T-cell (primary cell): ENCODE measurements around the gene ADGRB3. TPM values are rescaled to one million over a fixed set of nuclear protein-coding genes. Genes with fewer than 3 reads are reported as not detected.

Experiments used
- ATAC-seq, 4 experiments: fragments of 200-7000 bp in 3 of 4; fragments of 150-1000 bp in 1 of 4; cut with Tn5 transposase; replicated peaks in 1 of 4; 1 replicate in 3 of 4; 2 replicates in 1 of 4; pipeline ENCODE4 v1.10.0; 2021; ENCODE audit warnings: moderate library complexity in 3 of 4, mild to moderate bottlenecking in 2 of 4, moderate number of reproducible peaks in 1 of 4
- CTCF ChIA-PET, 2 donors: fragments of 300-600 bp; sonication (Branson Sonifier 250); formaldehyde crosslinking; loops; one replicate each; lab custom pipeline; 2022; ENCODE audit warnings: antibody characterized with exemption in 2 of 2; lab: Charles Lee
- POLR2A ChIA-PET, 2 donors: fragments of 300-600 bp; sonication (Branson Sonifier 250); formaldehyde crosslinking; loops; one replicate each; lab custom pipeline; 2022; ENCODE audit warnings: antibody characterized with exemption in 2 of 2; lab: Charles Lee
- DNase-seq, 35 experiments: peaks; one replicate each; pipeline versions ENCODE4 v3.0.0 to v3.0.0-alpha.2; 2013 to 2023
- H3K27ac ChIP-seq: one replicate; pipeline ENCODE4 v1.5.1; 2013; ENCODE audit warnings: low read length
- H3K27me3 ChIP-seq, 2 experiments: replicated peaks in 1 of 2; 1 replicate in 1 of 2; 2 replicates in 1 of 2; pipeline versions ENCODE4 v1.6.1 to v1.7.0; 2013; ENCODE audit warnings: low read length in 1 of 2, mixed read lengths in 1 of 2; ENCODE audit not compliant: control insufficient read depth in 2 of 2, insufficient read depth in 2 of 2; ENCODE audit errors: extremely low read depth in 1 of 2
- H3K36me3 ChIP-seq, 2 donors: 1 replicate in 1 of 2; 2 replicates in 1 of 2; pipeline versions ENCODE4 v1.6.1 to v1.7.0; 2013; ENCODE audit warnings: low read length in 1 of 2; ENCODE audit not compliant: control insufficient read depth in 2 of 2, insufficient read depth in 1 of 2; ENCODE audit errors: extremely low read depth in 1 of 2
- H3K4me1 ChIP-seq, 2 experiments: 1 replicate in 1 of 2; 2 replicates in 1 of 2; pipeline versions ENCODE4 v1.6.1 to v1.7.0; 2013; ENCODE audit warnings: low read length in 2 of 2, mixed read lengths in 1 of 2; ENCODE audit not compliant: insufficient read depth in 2 of 2, control insufficient read depth in 1 of 2; ENCODE audit errors: extremely low read depth in 1 of 2
- H3K4me3 ChIP-seq, 2 donors: 1 replicate in 1 of 2; 2 replicates in 1 of 2; pipeline versions ENCODE4 v1.5.1 to v1.7.0; 2013; ENCODE audit warnings: mild to moderate bottlenecking in 2 of 2, low read length in 1 of 2, moderate library complexity in 1 of 2; ENCODE audit not compliant: control insufficient read depth in 1 of 2; ENCODE audit errors: extremely low read depth in 1 of 2
- H3K9me3 ChIP-seq: 2 replicates; pipeline ENCODE4 v1.7.0; 2013
- H3K27ac Mint-ChIP-seq, 2 donors: one replicate each; pipeline ENCODE4 v1.8.0; 2020 to 2021; ENCODE audit warnings: mild to moderate bottlenecking in 2 of 2, mixed read lengths in 2 of 2
- H3K27me3 Mint-ChIP-seq, 2 donors: one replicate each; pipeline ENCODE4 v1.8.0; 2021 to 2022; ENCODE audit warnings: mixed read lengths in 2 of 2
- H3K36me3 Mint-ChIP-seq: one replicate; pipeline ENCODE4 v1.8.0; 2021; ENCODE audit warnings: mixed read lengths
- H3K4me1 Mint-ChIP-seq, 3 donors: one replicate each; pipeline ENCODE4 v1.8.0; 2020 to 2022; ENCODE audit warnings: mixed read lengths in 3 of 3, mild to moderate bottlenecking in 1 of 3
- H3K4me3 Mint-ChIP-seq, 3 donors: one replicate each; pipeline ENCODE4 v1.8.0; 2020 to 2022; ENCODE audit warnings: mild to moderate bottlenecking in 3 of 3, mixed read lengths in 3 of 3, moderate library complexity in 3 of 3
- H3K9me3 Mint-ChIP-seq, 3 donors: one replicate each; pipeline ENCODE4 v1.8.0; 2020 to 2022; ENCODE audit warnings: mixed read lengths in 3 of 3
- WGBS: methylation state at CpG from one replicate; pipeline ENCODE4 v1.1.5; 2013; ENCODE audit warnings: missing lambda C conversion rate; ENCODE audit not compliant: insufficient coverage; 5-methylcytosine and 5-hydroxymethylcytosine counted together
- total RNA-seq, 35 experiments: library from RNA in 6 of 35; stranded (reverse) in 6 of 35; fragments of 120-200 nt in 1 of 35; gene quantifications; one replicate each; pipeline versions ENCODE4 v1.2.1 to v1.2.4 and lab custom pipeline; 2013 to 2026

The ADGRB3 gene
- total RNA-seq, 5 donors from 2014 or later (not counting 1 experiment from before 2014, with no cell fraction given), result not detected

DNA sequence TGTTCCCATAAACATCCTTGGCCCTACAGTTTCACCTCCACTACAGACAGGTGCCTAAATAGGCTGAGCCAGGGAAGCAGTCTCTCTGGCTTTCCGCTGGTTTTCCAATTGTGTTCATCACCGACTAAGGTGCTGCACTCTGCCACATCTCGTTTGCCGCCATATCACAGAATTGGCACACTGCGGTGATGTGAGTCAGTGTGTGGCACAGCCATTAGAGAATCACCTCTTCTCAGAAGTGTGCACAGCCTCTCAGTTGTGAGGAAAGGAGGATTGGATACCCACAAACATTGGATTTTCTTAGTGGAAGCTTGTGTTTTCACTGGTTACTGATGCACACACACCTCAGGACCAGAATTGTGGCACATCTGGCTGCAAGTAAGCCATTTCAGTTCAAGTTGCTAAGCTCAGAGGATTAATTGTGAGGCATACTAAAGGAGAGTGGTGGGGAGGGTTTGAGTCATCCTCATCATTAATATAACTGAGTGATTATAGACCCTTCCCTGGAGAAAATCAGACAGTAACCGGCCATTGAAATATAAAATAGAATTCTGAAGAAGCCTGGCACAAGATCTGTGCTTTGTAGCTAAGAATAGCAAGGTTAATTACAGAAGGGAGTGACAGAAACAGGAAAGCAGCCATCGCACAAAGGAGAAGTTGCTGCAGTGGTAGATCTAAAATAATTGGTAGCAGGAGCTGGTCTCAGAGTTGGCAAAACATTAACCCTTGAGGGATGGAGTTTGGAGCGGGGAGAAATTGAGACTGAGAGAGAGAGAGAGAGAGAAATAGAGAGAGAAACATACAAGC lies 654.8 kb downstream of the ADGRB3 start:
- ATAC-seq (no peak), DNase-seq (no peak)
- Histone ChIP-seq H3K4me3 (no peak overlapping the region), H3K4me1 (no peaks in the 10 kb centered on the region), H3K27me3 (no peaks in the 10 kb centered on the region), H3K36me3 (no peaks in the 10 kb centered on the region), H3K9me3 (no peaks in the 10 kb centered on the region), H3K27ac (no peak overlapping the region)
- no peak overlapping the region for H3K4me3 Mint-ChIP-seq
- ChIA-PET POLR2A (no interaction called here), CTCF (no interaction called here)
- H3K27me3 Mint-ChIP-seq, result no peaks in the 10 kb centered on the region
- H3K27ac Mint-ChIP-seq, result no peak overlapping the region
- H3K9me3 Mint-ChIP-seq, result peaks cover 0 to 4% (median 0%) of the 10 kb centered on the region in 3 donors
- no peaks in the 10 kb centered on the region for H3K36me3 Mint-ChIP-seq
- H3K4me1 Mint-ChIP-seq, result no peaks in the 10 kb centered on the region
- 60% methylated on average over 5 of the region's 8 CpGs for WGBS

DNA sequence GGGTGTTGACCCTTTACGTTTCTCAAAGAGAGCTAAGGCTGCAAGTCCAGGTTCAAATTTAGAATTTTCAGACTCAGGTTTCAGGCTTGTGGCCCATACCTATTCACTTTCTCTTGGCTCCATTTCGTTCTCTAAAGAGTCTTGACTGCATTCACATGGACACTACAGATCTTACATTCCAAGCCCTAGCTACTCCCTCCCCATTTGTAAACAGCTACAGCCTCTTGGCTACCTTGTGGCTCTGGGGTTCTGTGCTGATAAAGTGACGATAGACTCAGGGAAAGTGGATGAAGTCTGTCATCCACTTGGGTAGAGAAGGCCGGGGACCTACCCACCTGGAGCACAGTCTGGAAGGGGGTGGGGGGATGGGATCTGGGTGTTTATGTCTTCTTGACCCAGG lies 658.4 kb downstream of the ADGRB3 start:
- DNase-seq (no peak), ATAC-seq (no peak)
- no peak overlapping the region for H3K4me3 Mint-ChIP-seq
- 60% methylated on average over 4 of the region's 4 CpGs for WGBS
- Histone ChIP-seq H3K9me3 (no peaks in the 10 kb centered on the region), H3K36me3 (no peaks in the 10 kb centered on the region), H3K4me1 (no peaks in the 10 kb centered on the region), H3K27ac (no peak overlapping the region), H3K27me3 (no peaks in the 10 kb centered on the region), H3K4me3 (no peak overlapping the region)
- no peaks in the 10 kb centered on the region for H3K27me3 Mint-ChIP-seq
- H3K36me3 Mint-ChIP-seq, result no peaks in the 10 kb centered on the region
- H3K4me1 Mint-ChIP-seq, result no peaks in the 10 kb centered on the region
- POLR2A ChIA-PET, result no interaction called here
- H3K27ac Mint-ChIP-seq, result no peak overlapping the region
- CTCF ChIA-PET, result no interaction called here
- peaks cover 0 to 9% (median 0%) of the 10 kb centered on the region in 3 donors for H3K9me3 Mint-ChIP-seq

DNA sequence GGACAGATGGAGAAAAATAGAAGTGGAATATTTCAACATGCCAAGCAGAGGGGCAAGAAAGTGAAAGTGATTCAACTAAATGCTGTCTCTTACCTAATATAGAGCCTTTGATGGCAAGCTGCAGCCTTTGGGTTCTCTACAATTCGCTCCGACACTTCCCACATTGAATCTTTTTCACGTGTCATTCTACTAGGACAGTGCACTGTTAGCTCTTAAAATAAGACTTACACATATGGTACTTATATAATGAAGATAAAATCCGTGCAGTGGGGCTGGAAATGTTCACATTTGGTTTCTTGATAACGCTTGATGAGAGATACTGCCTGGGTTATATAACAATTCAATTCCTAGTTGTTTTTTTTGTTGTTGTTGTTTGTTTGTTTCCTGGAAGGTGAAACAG lies 659.3 kb downstream of the ADGRB3 start:
- no peaks in the 10 kb centered on the region for H3K27me3 Mint-ChIP-seq
- H3K4me3 ChIP-seq, result no peak overlapping the region
- no peaks in the 10 kb centered on the region for H3K4me1 Mint-ChIP-seq
- no peak overlapping the region for H3K4me3 Mint-ChIP-seq
- ATAC-seq (no peak), DNase-seq (no peak)
- no peaks in the 10 kb centered on the region for H3K36me3 Mint-ChIP-seq
- ChIA-PET POLR2A (no interaction called here), CTCF (no interaction called here)
- no peak overlapping the region for H3K27ac ChIP-seq
- H3K27me3 ChIP-seq, result no peaks in the 10 kb centered on the region
- H3K9me3 ChIP-seq, result no peaks in the 10 kb centered on the region
- WGBS, result no CpG with 5 or more reads among the region's 5 CpGs
- no peak overlapping the region for H3K27ac Mint-ChIP-seq
- peaks cover 0 to 6% (median 5%) of the 10 kb centered on the region in 3 donors for H3K9me3 Mint-ChIP-seq
- no peaks in the 10 kb centered on the region for H3K4me1 ChIP-seq
- no peaks in the 10 kb centered on the region for H3K36me3 ChIP-seq

DNA sequence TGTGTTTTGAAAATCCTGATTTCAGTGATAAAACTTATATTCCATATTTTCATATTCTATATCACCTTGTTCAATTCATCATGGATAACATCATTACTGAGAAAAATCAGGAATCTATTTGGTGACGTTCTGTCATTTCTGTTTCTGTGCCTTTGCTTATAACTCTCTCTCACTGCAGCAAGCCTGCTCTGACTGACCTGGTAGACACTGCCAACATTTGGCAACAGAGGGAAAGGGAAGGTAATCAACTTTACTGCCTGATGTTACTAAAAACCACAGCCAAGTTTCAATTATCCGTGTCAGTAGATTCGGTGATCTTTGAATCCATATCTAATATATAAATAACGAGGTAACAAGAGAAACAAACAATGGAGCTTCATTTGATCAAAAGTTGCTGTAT lies 659.8 kb downstream of the ADGRB3 start:
- no CpG with 5 or more reads among the region's 4 CpGs for WGBS
- no peaks in the 10 kb centered on the region for H3K27me3 ChIP-seq
- Mint-ChIP-seq H3K9me3 (peaks cover 0 to 6% (median 5%) of the 10 kb centered on the region in 3 donors), H3K27ac (no peak overlapping the region), H3K4me1 (no peaks in the 10 kb centered on the region), H3K36me3 (no peaks in the 10 kb centered on the region), H3K4me3 (no peak overlapping the region), H3K27me3 (no peaks in the 10 kb centered on the region)
- no peaks in the 10 kb centered on the region for H3K4me1 ChIP-seq
- H3K9me3 ChIP-seq, result no peaks in the 10 kb centered on the region
- no peak overlapping the region for H3K4me3 ChIP-seq
- no peak overlapping the region for H3K27ac ChIP-seq
- ChIA-PET POLR2A (no interaction called here), CTCF (no interaction called here)
- DNase-seq (no peak), ATAC-seq (no peak)
- H3K36me3 ChIP-seq, result no peaks in the 10 kb centered on the region

DNA sequence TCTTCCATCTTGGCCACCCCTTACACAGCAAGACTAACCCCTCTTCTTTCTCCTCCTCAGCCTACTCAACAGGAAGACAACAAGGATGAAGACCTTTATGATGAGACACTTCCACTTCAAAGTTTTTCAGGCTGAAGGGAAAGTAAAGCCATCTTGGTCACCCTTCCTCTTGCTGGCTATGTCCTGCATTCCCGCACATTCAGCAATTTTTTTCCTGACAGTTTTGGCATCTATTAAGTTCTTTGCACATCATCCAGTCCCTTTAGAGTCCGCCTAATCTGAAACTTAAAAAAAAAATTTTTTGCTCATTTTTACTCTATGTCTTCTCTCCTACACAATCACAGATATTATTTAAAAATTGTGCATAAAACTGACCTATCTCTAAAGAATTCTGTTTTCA lies 668.3 kb downstream of the ADGRB3 start:
- no peaks in the 10 kb centered on the region for H3K4me1 ChIP-seq
- no peaks in the 10 kb centered on the region for H3K36me3 ChIP-seq
- ATAC-seq (no peak), DNase-seq (no peak)
- 90% methylated on average over 2 of the region's 2 CpGs for WGBS
- POLR2A ChIA-PET, result no interaction called here
- H3K27ac ChIP-seq, result no peak overlapping the region
- no peak overlapping the region for H3K27ac Mint-ChIP-seq
- H3K9me3 Mint-ChIP-seq, result peaks cover 8 to 10% (median 9%) of the 10 kb centered on the region in 3 donors
- no peak overlapping the region for H3K4me3 ChIP-seq
- no peaks in the 10 kb centered on the region for H3K36me3 Mint-ChIP-seq
- H3K27me3 Mint-ChIP-seq, result no peaks in the 10 kb centered on the region
- H3K27me3 ChIP-seq, result no peaks in the 10 kb centered on the region
- no peaks in the 10 kb centered on the region for H3K9me3 ChIP-seq
- CTCF ChIA-PET, result no interaction called here
- no peaks in the 10 kb centered on the region for H3K4me1 Mint-ChIP-seq
- H3K4me3 Mint-ChIP-seq, result no peak overlapping the region

DNA sequence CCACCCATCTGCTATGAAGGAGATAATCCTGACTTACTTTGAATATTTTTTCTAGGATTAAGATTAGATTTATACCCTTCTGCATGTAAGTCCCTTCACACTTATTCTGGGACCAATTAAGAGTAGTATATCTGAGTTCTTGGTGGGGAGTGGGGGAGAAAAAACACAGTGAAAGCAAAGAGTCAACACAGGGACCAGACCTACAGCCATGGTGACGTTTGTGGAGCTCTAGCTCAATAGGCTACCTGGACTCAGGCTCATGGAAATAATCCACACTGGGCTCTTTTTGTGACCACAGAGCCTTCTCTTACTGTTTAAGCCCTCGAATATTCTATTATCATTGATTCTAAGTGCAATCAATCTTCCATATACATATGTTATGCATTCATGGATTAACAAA lies 670.4 kb downstream of the ADGRB3 start:
- no peaks in the 10 kb centered on the region for H3K27me3 Mint-ChIP-seq
- WGBS, result 50% methylated on average over 1 of the region's 2 CpGs

More for the DNA sequence above, 670.4 kb downstream of the ADGRB3 start:
- ATAC-seq (no peak), DNase-seq (no peak)
- peaks cover 6 to 14% (median 13%) of the 10 kb centered on the region in 3 donors for H3K9me3 Mint-ChIP-seq
- CTCF ChIA-PET, result no interaction called here
- H3K4me1 Mint-ChIP-seq, result no peaks in the 10 kb centered on the region
- H3K27me3 ChIP-seq, result no peaks in the 10 kb centered on the region
- H3K36me3 Mint-ChIP-seq, result no peaks in the 10 kb centered on the region
- POLR2A ChIA-PET, result no interaction called here
- H3K4me3 ChIP-seq, result no peak overlapping the region
- no peaks in the 10 kb centered on the region for H3K9me3 ChIP-seq
- no peak overlapping the region for H3K4me3 Mint-ChIP-seq
- no peak overlapping the region for H3K27ac Mint-ChIP-seq
- H3K36me3 ChIP-seq, result no peaks in the 10 kb centered on the region
- H3K27ac ChIP-seq, result no peak overlapping the region
- no peaks in the 10 kb centered on the region for H3K4me1 ChIP-seq
